HG02678 (cell line): ENCODE measurements around the gene NCKAP5L.
A peak's percentile ranks its signal among the peaks of the same experiment; 100 is the strongest.
"Not testable (repeated sequence)": the region's sequence is repeated elsewhere in the genome, so short reads cannot be mapped to it uniquely, and the experiment has no call there.

Experiments used
- ATAC-seq: cut with Tn5 transposase; IDR thresholded peaks from one replicate; pipeline ENCODE4 v1.9.1; 2021; ENCODE audit warnings: mild to moderate bottlenecking, moderate library complexity; ENCODE audit not compliant: unreplicated experiment

NCKAP5L gene

DNA sequence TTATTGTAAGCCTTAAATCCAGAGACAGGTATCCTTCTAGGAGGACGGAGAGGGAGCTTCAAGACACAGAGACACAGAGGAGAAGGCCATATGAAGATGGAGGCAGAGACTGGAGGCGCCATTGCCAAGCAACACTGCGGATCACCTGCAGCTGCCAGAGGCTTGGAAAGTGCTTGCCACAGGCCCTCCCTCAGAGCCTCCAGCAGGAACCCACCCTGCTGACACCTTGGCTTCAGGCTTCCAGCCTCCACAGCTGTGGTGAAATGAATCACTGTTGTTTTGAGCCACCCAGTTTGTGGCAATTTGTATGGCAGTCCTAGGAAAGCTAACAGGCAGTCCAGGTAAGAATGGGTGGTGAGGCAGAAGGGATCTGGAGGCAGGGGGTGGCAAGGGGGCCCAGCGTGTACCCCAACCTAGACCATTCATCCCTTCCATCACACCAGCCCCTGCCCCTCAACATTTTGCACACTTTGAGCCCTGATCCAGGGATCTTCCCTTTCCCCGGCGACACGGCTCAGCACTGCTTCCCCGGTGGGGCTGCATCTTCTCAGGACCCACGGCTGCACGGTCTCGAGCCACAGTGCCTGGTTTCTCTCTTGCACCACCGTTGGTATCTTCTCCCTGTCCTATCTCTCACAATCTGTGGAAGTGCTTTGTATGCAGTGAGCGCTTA lies 37.0 kb upstream of the NCKAP5L start:
- no peak for ATAC-seq

DNA sequence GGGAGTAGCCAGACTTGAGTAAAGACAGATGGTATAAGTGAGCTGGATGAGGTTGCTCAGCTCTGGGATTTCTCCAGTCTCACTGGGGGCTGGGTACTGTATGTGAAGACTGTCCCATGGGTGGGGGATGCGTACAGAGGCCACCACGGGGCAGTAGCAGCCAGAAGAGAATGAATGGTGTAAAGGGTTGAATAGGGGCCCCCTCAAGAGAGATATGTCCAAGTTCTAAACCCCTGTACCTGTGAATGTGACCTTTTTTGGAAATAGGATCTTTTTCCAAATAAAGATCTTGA lies 36.5 kb upstream of the NCKAP5L start:
- ATAC-seq, result no peak

DNA sequence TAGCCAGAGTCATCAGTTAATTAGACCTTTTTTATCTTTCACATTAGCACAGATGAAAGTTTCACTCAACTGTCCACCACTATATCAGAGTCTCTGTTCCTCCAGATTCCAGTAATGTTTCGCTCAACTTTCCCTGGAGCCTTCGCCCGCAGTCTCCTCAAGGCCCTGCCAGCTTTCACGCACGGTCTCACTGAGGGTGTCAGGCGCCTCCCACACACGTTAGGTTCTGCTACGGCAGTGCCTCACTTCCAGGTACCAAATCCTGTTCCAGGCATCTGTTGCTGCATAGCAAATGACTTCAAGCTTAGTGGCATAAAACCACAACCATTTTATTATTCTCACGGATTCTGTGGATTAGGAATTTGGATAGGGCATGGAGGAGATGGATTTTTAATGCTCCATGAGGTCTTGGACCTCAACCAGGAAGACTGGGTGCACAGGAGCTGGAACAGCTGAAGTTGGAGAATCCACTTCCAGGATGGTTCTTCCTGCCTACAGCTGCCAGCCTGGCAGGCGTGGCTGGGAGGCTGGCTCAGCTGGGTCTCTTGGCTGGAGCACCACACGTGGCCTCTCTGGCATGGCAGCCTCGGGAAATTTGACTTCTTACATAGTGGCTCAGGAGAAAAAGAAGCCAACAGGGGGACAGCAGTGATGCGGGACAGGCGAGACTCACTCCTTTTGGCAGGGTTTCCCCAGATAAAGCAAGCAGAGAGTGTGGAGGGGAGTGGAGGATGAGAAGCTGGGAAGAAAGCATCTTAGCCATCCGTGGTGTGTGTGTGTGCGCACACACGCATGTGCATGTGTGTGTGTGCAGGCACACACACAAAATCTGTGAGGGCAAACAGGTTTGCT lies 36.0 kb upstream of the NCKAP5L start:
- ATAC-seq, result no peak

DNA sequence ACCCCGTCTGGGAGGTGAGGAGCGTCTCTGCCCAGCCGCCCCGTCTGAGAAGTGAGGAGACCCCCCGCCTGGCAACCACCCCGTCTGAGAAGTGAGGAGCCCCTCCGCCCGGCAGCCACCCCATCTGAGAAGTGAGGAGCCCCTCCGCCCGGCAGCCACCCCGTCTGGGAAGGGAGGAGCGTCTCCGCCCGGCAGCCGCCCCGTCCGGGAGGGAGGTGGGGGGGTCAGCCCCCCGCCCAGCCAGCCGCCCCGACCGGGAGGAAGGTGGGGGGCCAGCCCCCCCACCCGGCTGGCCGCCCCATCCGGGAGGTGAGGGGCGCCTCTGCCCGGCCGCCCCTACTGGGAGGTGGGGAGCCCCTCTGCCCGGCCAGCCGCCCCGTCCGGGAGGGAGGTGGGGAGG lies 32.7 kb upstream of the NCKAP5L start:
- ATAC-seq, result not testable (repeated sequence)

DNA sequence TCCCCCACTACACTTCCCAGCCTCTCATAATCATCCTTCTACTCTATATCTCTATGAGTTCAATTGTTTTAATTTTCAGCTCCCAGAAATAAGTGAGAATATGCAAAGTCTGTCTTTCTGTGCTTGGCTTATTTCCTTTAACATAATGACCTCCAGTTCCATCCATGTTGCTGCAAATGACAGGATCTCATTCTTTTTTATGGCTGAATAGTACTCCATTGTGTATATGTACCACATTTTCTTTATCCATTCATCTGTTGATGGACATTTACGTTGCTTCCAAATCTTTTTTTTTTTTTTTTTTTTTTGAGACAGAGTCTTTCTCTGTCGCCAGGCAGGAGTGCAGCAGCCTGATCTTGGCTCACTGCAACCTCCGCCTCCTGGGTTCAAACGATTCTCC lies 27.7 kb upstream of the NCKAP5L start:
- ATAC-seq, result not testable (repeated sequence)

DNA sequence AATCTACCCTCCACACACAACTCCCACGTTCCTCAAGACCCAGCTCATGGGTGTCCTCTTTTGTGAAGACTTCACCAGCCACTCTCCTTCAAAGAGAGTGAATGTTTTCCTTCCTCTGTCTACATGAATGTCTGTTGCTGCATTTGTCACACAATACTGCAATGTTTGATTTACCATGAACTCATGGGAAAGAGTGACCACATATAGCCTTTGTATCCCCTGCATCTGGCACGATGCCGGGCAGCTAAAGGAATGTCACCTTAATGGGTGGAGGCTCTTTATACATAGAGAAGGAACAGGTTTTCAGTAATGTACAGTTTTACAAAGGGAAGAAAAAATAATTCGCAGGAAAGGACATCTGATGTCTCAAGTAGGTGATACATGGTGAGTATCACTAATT lies 26.8 kb upstream of the NCKAP5L start:
- no peak for ATAC-seq

DNA sequence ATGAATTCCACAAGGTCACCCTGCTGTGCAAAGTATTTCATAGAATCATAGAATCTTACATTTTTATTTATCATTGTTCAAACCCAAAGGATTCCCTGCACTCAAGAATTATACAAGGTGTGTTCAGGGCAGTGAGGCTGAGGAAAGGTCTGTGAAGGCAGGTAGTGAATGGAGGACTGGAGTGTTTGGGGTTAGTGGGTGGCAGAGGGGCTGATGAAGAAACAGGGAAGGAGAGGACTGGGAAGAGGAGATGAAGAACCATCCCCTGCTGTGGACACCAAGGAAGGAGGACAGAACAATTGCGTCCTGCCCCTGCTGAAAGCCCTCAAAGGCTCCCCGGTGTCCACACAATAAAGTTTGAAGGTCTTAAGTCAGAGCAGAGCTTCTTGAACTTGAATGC lies 25.5 kb upstream of the NCKAP5L start:
- no peak for ATAC-seq

DNA sequence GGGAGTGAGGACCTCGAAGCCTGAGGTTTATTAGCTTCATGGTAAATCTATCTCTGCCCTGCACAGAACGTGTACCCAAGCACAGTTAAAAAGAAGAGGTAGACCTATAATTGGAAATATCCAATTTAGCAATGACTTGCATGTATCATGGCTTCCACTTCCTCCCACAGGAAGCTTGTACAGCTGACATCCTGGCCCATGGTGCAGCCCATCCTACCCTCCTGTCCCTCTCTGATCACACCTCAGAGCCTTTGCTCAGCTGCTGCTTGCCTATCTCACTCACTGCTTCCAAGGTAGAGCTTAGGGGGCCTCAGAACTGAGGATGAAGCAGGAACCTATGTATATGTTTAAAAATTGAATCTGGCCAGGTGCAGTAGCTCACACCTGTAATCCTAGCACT lies 18.9 kb upstream of the NCKAP5L start:
- no peak for ATAC-seq

DNA sequence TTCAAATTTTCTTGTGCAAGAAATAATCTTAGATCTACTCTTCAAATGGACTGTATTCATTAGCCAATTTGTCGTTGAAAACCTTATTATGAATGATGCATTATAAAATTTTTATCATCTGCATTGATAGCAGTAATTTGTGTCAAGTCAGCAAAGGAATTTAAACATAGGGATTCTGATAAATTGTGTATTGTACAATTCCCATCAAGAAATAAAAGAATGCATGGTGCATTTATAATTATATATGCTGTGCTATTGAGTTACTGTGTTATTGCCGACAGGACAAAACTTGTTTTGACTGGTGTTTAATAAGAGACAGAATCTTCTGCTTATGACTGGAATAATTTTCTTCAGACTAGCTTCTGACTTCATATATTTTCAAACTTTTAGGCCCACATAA lies 17.8 kb upstream of the NCKAP5L start:
- no peak for ATAC-seq

DNA sequence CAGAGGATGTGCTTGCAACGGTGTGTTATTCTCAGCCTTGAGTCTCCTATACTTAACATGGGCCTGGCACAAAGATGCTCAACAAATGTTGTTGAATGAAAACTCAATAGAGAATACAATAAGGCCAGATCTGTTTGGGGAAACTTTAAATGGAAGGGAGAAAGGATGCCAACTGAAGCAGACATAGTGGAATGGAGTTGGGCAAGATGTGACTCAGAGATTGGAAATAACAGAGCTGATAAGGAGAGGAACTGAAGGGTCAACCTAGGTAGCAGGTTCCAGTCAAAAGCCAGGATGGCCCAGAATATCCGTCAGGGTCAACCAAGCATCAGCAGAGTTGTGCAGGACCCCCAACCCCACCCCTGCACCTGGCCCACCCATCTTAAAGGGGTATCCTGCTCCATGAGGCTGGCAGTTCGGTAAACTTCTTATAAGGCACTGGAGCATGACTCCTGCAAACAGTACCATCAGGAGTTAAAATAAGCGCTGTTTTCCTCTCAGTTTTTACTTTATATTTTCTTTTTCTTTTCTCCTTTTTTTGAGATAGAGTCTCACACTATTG lies 15.7 kb upstream of the NCKAP5L start:
- ATAC-seq, result no peak

DNA sequence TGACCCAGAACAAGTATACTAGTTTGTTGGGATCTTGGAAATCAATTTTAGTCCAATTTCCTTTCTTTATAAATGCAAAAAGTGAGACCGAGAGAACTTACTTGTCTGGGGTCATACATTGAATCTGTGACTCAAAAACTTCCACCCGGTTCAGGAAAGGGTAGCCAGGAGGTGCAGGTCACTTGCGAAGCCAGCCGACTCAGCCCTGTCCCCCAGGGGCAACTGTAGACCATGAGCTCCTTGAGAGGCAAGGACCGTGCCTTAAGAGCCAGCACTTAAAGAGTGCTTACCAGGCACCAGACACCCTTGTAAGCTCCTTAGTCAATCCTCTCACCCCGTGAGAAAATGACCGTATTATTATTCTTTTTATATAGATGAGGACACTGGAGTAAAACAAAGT lies 15.2 kb upstream of the NCKAP5L start:
- ATAC-seq, result no peak

DNA sequence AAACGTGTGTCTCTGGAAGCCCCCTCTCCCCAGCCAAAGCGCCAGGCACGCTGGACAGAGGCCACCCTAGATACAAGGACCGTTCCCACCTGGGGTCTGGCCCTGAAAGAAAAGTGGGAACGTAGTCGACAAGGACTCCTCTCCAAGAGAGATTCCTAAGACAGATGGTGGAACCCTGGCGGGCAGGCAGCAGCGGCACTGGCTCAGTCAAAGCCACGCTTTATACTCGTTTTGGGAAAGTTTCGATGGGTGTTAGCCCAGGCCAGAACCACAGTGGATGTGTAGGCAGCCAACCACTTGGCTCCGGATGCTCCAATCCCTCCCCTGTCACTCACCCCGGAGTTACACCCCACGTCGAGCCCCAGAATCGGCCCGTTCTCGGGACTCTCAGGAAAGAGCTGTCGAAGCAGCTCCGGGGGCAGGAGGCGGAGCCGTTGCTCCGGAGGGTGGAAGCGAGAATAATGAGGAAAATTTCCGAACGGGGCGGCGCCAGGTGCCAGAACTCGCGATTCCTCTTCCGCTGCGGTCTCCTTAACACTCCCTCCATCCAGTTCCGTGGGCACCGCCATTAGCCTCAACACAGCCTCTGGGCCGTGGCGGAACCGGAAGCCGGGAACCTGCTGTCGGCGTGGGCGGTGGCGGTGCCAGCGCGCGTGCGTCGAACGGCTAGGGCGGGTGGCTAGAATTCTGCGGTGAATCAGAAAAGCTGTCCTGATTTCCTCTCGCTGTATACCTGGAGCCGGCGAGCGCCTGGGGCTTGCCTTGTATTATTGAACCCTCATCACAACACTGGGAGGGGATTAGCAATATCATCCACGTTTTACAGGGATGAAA lies 14.5 kb upstream of the NCKAP5L start, which contains the start of gene BCDIN3D:
Gene BCDIN3D, minus strand, starts transcription at position 588 of the 834 bp plus-strand sequence. Its CDS starts 19 bp downstream, at position 569.
- ATAC-seq, result peak; percentile 88

DNA sequence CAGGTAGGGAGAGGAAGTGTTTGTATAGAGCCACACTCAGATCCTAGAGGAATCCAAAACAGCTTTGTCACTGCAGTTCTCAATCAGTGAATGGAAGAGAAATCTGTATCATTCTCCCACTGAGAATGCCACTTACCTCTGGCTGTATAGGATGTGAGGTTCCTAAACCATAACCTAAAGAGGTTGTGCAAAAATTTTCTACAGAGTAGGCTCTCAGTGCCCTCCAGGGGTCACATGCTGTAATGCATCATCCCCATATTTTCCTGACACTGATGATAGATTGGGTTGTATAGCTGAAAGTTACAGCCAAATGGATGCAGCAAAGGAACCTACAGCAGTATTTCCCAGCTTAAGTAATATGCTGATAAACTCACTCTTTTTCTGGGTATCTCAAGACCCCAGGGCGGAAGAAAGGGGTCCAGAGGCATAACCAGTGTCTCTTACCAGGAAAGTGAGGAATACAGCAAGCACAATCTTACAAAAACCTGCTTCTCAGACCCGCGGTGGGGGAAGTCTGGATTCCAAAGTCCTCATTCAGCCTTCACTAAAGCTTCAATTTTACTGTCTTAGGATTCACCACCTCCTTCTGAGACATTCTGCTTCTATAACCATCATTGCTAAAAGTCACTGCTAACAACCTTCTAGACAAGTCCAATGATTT lies 10.9 kb upstream of the NCKAP5L start:
- no peak for ATAC-seq

DNA sequence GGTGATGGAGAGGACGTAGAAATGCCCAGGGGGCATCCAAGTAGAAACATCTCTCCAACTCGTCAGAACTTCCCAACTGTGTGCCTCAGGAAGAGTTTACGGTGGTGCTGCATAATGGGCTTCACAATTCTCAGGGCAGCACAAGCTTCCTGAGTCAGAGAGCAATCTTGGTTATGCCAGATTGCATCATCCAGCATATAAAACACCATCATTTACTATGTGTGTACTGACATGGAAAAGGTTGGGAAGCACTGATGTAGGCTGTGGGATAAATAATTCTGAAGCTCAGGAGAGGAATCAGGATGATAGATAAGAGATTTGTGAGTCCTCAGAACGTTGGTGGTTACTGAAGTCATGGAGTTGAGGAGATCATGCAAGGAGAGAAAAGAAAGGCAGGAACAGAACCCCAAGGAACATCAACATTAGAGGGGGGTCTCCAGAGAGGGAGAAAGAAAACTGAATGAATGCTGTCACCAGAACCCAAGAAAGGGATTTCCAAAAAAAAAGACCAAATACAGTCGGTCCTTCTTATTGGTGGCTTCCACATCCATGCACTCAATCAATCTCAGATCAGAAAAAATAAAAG lies 4.7 kb upstream of the NCKAP5L start:
- no peak for ATAC-seq

DNA sequence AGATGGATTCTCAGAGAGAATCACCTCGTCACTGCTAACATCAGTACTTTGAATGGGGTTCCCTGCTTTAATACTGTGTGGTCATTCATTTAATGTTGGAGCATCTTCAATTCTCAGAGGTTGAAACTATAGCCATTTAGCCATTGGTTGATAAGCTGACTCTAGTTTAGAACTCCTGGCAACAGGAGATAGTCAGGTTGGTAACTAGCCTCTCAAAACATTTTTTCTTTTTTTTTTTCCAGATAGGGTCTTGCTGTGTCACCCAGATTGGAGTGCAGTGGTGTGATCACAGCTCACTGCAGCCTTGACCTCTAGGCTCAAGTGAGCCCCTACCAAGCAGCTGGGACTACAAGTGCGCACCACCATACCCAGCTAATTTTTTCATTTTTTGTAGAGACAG lies 3.5 kb upstream of the NCKAP5L start:
- ATAC-seq, result no peak

DNA sequence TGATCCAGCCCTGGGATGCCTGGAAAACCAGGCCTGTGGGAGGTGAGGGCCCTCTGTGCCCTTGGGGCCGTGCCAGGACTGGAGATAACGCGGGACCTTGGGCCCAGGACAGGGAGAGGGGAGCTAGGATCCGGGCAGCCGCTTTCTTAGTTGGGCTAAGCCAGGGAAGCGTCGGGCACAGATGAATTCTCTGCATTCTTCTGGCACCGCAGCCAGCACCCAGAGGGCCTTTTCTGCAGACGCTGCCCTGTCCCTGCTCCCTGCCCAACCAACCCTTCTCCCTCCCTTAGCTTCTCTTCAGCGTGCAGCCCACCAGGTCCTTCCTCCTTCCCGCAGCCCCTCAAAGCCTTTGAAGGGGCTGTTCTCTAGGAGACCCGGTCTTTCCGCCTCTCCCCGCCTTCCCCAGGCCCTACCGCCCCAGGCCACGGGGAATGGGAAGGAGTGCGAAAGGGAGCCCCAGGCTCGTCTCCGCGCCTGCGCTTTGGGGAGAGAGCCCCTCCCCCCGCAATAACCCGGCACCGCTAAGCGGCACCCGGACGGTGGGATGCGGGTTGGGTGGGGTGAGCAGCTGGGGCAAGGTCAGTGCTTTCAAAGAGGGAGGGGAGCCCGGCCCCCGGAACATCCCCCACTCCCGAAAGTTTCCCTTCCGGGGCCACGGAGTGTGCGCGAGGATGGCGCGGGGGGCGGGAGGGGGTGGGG lies 663 bp downstream of the NCKAP5L start:
- no peak for ATAC-seq

DNA sequence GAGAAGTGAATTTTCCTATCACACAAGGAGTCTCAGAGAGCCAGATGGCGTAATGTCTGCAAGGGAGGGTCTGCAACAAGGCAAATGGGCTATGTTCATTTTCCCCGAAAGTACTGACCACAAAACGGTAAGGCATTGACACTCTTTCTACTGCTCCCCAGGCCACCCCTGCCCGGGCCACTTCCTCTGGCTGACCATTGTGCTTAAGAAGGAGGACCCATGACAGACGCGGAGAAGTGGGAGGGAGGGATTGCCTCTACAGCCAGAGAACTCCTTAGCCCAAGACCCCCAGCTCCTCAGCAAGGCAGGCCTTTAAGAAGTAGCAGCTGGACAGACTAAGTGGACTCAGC lies 1.2 kb downstream of the NCKAP5L start:
- no peak for ATAC-seq

DNA sequence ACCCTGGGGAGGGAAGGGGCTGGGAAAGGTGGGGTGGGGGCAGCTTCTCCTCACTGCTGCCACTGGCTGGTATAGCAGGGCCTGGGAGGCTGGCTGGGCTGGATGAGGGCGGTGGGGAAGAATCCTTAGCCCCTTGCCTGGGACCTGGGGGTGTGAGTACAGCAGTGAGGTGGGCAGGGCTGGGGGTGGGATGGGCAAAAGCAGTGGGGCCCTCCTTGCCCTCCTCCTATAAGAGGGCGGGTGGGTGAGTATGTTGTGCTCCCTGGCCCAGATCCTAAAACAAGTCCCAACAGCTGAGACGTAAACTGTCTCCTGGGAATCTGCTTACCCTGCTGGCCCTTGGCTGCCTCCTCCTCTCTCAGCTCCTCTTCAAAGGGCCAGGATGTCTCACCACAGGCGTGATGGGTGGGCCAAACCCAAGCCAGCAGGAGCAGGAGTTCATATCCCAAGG lies 2.2 kb downstream of the NCKAP5L start:
- no peak for ATAC-seq

DNA sequence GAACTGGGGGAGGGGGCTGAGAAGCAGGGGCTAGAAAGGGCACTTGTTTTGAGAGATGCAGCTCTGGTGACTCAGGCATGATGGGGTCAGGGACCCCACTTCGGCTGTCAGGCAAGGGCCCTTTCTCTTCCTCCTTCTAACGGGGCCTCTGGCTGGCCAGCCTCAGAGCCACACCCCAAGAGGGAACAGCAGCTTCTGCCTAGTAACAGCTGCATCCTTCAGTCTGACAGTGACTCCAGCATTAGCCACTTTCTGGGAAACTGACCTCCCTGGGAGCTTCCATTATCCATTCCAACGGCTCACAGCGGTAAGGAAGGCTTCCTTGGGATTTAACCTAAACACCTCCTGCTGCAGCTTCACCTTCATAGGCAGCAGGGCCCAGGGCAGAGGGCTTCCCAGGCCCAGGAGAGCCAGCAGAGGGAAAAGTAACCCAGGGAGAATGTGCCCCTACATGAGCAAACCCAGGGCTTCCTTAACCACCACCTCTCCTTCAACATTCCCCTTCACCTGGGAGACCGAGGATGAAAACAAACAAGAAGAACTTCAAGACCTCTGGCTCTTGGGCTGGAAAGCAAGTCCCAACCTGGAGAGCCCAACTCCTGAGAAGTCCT lies 2.7 kb downstream of the NCKAP5L start:
- no peak for ATAC-seq
